Glomerular visceral epithelial cell (primary cell): ENCODE measurements around the gene MORC2.

Source experiments
- DNase-seq: peaks from one replicate; pipeline ENCODE4 v3.0.0-alpha.2; 2016; ENCODE audit errors: extremely low spot score

The MORC2 gene

DNA sequence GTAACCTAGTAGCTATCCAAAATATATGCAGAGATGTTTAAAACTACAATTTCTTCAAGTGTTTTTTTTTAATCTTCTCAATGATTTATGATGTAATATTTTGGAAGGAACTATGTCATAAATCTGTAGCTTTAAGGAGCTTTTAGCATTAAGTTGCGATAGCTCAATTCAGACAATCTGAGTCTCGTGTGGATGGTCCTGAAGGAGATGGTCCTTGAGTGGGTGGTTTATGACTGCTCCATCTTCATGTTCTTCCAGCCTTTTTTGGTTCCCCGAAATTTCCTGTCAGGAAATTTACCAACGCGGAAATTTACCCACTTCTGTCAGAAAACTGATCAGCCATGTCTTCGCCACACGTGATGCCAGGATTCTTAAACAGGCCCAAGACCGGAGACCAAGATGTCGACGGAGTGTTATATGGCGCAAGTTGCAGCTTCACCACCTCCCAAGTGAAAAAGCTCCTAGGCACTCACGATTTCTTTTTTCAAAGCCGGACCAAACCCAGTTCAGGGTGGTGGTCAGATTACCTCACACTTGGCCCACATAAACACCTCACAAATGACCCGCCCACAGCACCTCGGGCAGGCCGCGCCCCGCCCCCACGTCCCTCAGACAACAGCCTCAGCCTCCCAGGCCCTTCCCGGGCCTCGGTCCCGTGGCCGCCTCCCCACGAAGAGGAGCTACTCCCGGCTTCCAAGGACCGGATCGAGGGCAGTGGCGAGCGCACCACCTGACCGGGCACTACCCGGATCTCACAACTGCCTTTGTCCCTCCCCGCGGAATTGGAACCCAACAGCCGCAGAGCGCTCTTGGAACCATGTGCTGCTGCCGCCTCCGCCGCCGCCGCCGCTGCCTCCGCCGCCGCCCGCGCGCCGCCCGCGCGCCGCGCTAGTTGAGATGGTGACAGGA is at the start of gene MORC2:
Gene MORC2 (minus strand): TSS at position 760 of the 909 bp plus-strand sequence. CDS start 885 bp downstream, outside the sequence.
- DNase-seq, result peak; percentile 50

- no peak for DNase-seq
Measured at GRCh38 chr22:31005535-31005934, 37.0 kb upstream of the MORC2 start.

GRCh38 chr22:31001124-31001770 is 32.7 kb upstream of the MORC2 start:
- no peak for DNase-seq

DNA sequence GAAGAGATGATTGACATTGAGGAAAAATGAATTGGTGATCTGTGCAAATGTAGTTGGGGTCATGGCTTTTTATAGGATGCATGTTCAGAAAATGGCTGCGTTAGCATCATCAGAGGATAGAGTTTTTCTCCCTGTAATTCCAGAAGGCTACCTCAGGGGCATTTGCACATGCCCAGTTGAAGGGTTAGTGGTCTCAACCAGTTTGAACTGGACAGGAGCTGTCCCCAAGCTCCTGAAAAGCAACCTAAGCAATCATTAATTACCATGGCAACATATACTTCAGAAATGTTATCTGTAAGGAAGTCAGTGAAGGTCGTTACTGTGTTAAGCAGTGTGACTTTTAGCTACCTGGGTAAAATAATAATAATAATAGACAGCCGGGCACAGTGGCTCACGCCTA is 29.8 kb upstream of the MORC2 start:
- no peak for DNase-seq

GRCh38 chr22:30996462-30996861 is 27.9 kb upstream of the MORC2 start:
- DNase-seq, result no peak

- no peak for DNase-seq
Measured at GRCh38 chr22:30994960-30995359, 26.4 kb upstream of the MORC2 start.

GRCh38 chr22:30992565-30992964 is 24.0 kb upstream of the MORC2 start:
- no peak for DNase-seq

- DNase-seq, result no peak
Measured at GRCh38 chr22:30990690-30991089, 22.1 kb upstream of the MORC2 start.

GRCh38 chr22:30989474-30989873 is 20.9 kb upstream of the MORC2 start:
- DNase-seq, result no peak

DNA sequence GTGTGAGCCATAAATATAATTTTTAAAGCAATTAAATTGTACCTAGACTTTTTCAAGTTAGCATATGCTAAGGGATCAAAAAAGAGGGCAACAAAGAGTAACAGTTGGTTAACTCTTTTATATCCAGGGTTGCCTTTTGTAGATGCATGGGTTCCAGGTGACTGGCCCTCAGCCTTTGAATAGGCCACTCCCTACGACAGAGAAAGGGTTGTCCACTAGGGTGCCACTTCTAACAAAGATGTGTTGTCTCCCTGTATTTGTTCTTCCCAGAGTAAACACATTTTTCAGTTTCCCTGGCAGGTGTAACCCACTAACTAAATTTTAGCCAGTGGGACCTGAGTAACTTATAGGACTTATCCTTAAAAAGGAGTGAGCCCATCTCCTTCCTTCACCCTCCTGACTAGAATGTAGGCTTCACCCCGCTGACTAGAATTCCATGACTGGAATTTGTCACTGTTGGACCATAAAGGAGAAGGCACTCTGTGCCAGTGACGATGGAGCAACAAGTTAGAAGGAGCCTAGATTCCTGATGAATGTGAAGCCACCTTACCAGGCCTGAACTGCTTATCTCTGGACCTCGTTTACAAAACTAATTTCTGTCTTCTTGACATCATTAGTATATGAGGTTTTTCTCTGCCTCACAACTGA is 17.1 kb upstream of the MORC2 start:
- no peak for DNase-seq

GRCh38 chr22:30984317-30984716 is 15.7 kb upstream of the MORC2 start:
- no peak for DNase-seq

- no peak for DNase-seq
Measured at GRCh38 chr22:30982512-30982911, 13.9 kb upstream of the MORC2 start.

- DNase-seq, result no peak
Measured at GRCh38 chr22:30979932-30980331, 11.4 kb upstream of the MORC2 start.

DNA sequence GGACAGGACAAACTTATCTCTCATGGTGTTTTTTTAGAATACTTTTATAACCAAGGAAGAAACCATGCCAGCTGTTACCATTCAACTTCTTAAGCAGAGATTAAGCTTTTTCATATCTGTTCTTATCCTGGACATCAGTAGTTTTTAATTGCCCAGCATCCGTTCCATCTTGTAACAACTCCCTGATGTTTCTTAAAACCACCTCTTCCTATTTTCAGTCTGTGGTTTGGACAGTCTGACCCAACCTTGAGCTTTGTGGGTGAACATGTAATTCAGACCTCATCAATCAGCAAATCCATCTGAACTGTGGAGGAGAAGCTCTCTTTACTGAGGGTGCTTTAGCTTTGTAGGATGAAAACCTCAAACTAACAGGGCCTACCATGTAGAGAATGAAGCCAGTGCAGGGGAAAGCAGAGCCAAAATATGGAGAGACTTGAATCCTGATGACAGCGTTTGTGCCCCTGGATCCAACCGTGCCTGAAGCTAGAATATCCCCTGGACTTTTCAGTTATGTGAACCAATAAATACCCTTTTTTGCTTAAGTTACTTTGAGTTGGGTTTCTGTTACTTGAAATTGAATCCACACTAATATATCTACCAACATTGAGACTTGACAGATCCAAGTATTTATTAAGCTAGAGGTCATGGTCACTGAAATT is 9.9 kb upstream of the MORC2 start:
- DNase-seq, result no peak

GRCh38 chr22:30970356-30970746 is 1.8 kb upstream of the MORC2 start:
- DNase-seq, result peak; percentile 1

GRCh38 chr22:30969532-30970355 is 1.2 kb upstream of the MORC2 start:
- peak; percentile 33 for DNase-seq

DNA sequence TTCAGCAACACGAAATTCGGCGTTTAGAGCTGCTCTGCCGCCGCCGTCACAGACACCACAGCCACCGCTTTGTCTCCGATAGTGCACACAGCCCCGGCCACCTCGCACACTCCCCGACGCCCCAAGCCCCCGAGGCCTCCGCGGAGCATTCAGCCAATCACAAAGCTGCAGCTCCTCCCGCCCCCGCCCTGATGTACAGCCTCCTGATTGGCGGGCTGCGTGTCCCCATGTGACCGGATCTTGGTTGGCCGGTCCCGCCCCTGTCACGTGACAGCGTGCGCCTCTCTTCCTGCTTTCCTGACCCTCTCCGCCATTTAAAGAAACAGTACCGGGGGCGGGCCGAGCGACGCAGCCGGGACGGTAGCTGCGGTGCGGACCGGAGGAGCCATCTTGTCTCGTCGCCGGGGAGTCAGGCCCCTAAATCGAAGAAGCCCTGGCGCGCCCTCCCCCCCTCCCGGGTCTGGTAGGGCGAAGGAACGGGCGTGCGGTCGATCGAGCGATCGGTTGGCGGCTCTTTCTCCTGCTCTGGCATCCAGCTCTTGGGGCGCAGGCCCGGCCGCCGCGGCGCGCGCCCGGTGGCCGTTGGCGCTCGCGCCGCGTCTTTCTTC is 454 bp upstream of the MORC2 start, which contains the start of gene TUG1:
Gene TUG1 (plus strand): TSS at position 342 of the 608 bp plus-strand sequence.
- peak; percentile 97 for DNase-seq

DNA sequence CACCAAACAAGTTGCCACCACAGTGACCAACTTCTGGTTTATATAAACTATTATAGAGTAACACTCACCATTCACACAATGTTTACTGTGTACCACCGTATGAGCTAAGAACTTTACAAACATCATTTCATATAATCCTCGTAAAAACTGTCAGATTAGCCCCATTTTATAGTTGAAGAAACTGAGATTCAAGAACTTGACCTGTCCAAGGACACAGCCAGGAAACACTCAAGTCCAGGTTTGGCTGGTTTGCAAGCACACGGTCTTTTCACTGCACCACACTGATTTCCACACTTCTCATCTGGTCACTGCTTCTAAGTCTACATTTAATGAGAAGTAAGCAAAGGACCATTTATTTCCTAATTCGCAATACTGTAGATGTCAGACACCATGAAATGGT is 3.7 kb downstream of the MORC2 start:
- DNase-seq, result no peak

DNA sequence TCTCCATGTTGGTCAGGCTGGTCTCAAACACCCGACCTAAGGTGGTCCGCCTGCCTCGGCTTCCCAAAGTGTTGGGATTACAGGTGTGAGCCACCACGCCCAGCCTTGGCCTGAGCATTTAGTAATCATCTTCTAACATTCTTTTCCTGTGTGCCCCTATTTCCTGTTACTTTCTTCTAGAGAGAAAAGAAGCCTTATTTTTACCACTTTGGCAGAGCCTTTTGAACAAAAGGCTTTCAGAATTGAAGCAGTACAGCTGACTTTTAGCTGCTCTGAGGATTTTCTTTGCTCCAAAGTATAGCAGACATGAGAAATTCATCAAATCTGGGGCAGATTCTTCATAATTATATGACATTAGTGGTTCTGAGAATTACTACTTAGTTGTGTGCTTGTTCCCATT is 13.4 kb downstream of the MORC2 start:
- DNase-seq, result no peak

- no peak for DNase-seq
Measured at GRCh38 chr22:30953206-30953605, 15.4 kb downstream of the MORC2 start.
